GM12872 (cell line): Measurements from ENCODE around the gene LMX1B.

Experiments used
- TF ChIP-seq, protein P1 (sequence below): IDR thresholded peaks from 3 replicates; pipeline ENCODE4 v1.5.1; 2011; ENCODE audit warnings: low read depth, mild to moderate bottlenecking, low read length, moderate library complexity; ENCODE audit not compliant: insufficient read depth

LMX1B gene

DNA sequence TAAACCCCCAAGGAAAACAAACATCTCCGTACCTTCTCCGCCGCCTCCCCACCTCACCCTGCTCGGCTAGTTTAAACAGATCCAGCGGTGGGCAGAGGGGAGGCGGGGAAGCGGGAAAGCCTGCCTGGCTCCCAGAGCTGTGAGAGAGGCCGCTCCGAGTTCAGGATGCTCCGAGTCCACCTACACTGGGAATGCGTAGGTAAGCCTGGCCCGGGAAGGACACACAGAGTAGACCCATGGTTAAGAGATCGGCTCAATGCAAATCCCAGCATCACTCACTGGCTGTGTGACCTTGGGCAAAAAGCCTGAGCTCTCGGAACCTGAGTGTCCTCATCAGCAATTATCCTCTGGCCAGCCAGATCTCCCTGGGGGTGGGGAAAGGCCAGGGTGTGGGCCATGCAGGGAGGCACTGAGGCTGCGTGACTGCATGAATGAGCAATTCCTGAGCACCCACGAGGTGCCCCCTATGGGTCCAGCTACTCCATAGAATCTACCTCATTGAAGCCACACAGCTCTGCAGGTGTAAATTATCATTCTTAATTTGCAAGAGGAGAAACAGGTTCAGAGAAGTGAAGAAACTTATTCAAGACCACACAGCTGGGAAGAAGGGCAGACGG is 30.5 kb upstream of the LMX1B start:
- TF ChIP-seq, protein P1, sequence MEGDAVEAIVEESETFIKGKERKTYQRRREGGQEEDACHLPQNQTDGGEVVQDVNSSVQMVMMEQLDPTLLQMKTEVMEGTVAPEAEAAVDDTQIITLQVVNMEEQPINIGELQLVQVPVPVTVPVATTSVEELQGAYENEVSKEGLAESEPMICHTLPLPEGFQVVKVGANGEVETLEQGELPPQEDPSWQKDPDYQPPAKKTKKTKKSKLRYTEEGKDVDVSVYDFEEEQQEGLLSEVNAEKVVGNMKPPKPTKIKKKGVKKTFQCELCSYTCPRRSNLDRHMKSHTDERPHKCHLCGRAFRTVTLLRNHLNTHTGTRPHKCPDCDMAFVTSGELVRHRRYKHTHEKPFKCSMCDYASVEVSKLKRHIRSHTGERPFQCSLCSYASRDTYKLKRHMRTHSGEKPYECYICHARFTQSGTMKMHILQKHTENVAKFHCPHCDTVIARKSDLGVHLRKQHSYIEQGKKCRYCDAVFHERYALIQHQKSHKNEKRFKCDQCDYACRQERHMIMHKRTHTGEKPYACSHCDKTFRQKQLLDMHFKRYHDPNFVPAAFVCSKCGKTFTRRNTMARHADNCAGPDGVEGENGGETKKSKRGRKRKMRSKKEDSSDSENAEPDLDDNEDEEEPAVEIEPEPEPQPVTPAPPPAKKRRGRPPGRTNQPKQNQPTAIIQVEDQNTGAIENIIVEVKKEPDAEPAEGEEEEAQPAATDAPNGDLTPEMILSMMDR = no peak

DNA sequence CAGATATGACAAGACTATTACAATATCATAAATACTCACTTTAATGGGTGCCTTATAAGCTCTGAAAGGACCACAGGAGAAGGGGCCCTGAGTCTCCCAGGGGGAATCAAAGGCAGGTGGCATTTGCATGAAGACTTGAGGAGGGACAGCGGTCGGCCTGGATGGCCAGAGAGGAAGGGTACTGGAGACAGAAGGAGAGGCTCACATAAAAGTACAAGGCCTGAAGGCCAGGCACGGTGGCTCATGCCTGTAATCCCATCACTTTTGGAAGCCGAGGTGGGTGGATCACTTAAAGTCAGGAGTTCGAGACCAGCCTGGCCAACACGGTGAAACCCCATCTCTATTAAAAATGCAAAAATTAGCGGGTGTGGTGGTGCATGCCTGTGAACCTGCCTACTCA is 29.1 kb upstream of the LMX1B start:
- TF ChIP-seq, protein P1 = no peak

DNA sequence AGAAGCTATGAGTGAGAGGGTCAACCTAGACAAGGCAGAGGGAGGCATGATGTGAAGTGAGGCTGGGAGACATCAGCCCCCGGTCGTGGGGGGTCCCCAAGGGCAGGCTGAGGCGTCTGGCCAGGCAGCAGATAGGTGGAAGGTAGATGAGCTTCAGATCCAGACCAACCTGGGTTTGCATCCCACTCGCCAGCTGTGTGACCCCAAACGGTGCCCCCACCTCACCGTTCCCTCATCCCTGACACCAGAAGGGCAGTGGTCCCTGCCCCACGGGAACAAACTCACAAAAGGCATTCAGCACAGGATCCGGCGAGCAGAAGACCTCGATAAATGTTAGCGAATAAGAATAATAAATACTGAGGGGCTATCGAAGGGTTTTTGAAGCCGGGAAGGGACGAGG is 27.5 kb upstream of the LMX1B start:
- TF ChIP-seq, protein P1 = no peak

DNA sequence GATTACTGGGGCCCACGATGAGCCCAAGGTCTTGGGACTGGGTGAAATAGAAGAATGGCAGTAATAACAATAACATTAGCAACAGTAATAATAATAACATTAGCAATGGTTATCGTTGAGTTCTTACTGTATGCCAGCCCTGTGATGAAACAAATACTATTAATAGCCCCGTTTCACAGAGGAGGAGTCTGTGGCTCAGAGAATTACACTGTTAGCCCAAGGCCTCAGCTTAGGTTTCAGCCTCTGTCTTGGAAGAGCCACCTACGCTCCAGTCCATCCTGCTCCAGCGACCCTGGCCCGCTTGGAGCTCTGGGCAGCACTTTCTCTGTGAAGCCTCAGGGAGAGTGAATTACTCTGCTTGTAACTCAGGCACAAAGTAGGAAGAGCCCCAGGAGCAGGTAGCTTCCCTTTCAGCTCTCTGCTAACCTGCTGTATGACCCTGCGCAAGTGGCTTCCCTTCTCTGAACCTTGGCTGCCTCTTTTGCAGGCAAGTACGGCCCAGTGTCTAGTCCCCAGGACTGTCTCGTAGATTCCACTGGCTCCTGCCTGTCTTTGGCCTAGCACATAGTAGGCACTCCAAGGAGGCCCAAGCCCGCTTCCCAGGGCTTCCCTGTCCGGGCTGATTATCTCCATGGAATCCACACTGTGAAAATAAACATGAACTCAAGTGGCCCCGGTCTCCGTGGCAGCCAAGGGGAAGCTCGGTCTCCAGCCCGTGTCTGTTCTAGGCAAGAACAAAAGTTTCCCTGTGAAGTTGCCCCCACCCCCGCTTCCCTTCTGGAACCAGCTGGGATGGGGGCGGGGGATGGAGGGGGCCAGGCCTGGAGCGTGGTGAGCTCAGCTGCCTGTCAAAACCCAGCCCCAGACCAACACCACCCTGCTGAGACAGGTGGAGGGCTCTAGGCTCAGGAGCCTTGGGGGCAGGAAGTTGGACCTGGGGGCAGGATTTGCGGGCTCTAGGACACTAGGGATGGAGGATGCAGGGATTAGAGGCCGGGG is 26.2 kb upstream of the LMX1B start:
- TF ChIP-seq, protein P1 = no peak

DNA sequence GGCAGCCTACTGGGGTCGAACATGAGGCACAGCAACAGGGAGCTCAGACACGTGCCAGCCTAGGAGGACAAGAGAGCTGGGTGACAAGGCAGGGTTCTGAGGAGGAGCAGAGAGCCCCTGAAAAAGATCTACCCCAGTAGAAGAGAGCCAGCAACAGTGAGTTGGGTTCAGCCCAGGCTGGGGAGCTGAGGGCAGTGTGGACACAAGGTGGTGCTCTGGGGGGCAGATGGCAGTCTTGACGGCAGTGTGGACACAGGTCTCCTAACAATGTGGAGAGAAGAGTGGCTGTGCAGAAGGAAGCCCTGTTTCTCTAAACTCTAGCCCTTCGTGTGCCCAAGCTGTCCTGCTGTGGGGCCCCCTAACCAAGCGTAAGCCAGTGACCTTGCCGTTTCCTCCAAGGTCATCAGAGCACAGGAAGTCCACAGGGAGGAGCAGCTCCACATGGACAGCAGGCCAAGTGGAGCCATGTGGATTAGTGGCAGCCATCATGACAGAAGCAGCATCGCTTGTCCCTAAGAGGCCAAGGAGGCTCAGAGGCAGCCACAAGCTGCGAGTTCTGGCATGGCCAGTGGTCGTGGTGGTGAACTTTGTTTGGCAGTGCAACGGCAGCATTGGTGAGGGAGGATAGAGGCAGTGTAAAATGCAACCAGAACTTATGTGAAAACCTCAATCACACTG is 25.1 kb upstream of the LMX1B start:
- TF ChIP-seq, protein P1 = no peak

DNA sequence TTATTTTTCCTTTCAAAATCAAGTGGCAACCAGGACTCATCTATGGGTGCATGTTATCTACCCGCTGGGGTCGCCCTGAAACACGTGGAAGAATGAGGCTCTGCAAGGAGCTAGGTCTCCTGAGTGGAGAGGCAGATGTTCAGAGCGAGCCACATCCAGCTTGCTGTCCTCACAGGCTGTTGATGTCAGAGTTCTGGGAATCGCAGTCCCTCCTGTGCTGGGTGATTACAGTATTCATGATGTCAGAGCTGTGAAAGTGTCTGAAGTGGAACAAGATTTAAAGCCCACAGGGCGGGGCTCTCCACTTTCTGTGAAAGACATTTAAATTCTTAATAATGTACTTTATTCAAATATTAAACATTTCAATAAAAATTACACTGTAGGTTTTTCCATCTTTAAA is 24.4 kb upstream of the LMX1B start:
- TF ChIP-seq, protein P1 = no peak

DNA sequence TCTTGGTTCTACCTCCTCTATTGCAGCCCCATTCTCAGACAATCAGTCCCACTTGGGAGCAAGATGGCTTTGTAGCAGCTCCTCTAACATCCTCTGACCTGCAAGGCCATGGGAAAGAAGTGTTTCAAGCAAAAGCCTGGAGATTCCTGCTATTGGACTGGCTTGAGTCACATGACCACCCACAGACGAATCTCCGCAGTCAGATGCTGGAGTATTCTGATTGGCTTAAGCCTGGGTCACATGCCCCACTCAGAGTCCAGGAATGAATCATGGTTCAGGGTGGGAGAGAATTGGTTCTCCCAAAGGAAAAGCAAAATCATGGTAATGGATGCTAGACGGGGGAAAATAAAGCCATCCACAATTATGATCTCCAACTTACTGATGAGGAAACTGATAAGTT is 22.6 kb upstream of the LMX1B start:
- TF ChIP-seq, protein P1 = no peak
